ENCODE data around the gene SCAPER. TPM values are rescaled to one million over a fixed set of nuclear protein-coding genes. Genes with fewer than 3 reads are reported as not detected.

The SCAPER gene
- total RNA-seq, 2 donors from 2014 or later = 15.2 to 17.8 TPM

DNA sequence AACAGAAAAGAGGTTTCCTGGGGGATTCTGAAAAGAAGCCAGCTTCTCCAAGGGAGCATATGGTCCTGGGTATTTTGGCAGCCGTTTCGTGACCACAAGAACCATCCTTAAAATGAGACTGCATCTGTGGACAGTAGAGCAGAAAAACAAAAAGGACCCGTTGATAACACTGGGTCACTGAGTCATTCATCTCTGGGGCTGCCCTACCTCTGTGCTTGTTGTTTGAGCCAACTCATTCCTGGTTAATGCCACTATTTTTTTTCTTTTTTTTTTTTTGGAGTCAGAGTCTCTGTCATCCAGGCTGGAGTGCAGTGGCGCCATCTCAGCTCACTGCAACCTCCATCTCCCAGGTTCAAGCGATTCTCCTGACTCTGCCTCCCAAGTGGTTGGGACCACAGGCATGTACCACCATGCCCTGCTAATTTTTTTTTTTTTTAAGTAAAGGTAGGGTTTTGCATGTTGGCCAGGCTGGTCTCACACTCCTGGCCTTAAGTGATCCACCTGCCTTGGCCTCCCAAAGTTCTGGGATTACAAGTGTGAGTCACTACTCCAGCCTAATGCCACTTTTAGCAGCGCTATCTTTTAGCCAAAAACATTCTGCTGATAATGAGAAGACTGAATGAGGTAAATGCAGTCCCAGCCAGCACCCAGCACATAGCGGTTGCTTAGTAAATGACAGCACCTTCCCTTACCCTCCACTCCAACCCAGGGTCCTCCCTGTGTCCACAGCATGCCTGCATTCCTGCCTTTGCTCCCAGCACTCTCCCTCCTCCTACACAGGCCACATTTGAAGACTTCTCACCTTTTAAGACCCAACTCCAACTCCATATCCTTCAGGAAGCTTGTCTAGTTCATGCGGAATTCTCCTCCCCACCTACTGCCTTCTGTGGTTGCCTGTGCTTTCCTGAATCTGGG is 577.7 kb downstream of the SCAPER start:
- H3K4me1 ChIP-seq = no peaks in the 10 kb centered on the region
- no peak overlapping the region for H3K27ac ChIP-seq
- H3K36me3 ChIP-seq = no peaks in the 10 kb centered on the region
- H3K9me3 ChIP-seq = no peaks in the 10 kb centered on the region
- no peak for TF ChIP-seq CTCF (IDR thresholded peaks at IDR 0.05)
- H3K9ac ChIP-seq (ENCODE audit: low read depth in 2 of 2, low read length in 2 of 2) = no peak overlapping the region
- DNase-seq = no peak
- H3K27me3 ChIP-seq = no peaks in the 10 kb centered on the region
- intact Hi-C loops (cut with DNase I) = no loop called here
- H3K4me3 ChIP-seq = no peak overlapping the region

DNA sequence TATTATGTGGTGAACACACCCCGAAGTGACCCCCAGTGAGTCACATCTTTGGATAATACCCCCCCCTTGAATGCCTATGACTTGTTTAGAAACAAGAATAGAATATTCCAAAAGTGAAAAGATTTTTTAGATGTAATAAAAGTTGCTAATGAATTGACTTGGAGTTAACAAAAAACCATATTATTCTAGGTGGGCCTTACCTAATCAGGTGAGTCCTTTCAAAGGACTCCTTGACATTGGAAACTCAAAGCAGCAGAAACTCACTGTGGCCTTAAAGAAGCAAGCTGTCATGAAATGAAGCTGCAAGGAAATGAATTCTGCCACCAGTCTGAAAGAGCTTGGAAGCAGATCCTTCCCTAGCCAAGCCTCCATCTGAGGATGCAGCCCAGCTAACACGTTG is 579.4 kb downstream of the SCAPER start:
- Histone ChIP-seq H3K9me3 (no peaks in the 10 kb centered on the region), H3K36me3 (no peaks in the 10 kb centered on the region), H3K4me1 (no peaks in the 10 kb centered on the region), H3K9ac (ENCODE audit: low read depth in 2 of 2, low read length in 2 of 2) (no peak overlapping the region), H3K4me3 (no peak overlapping the region), H3K27me3 (no peaks in the 10 kb centered on the region), H3K27ac (no peak overlapping the region)
- no peak for DNase-seq
- intact Hi-C loops (cut with DNase I) = no loop called here
- no peak for TF ChIP-seq CTCF (IDR thresholded peaks at IDR 0.05)

DNA sequence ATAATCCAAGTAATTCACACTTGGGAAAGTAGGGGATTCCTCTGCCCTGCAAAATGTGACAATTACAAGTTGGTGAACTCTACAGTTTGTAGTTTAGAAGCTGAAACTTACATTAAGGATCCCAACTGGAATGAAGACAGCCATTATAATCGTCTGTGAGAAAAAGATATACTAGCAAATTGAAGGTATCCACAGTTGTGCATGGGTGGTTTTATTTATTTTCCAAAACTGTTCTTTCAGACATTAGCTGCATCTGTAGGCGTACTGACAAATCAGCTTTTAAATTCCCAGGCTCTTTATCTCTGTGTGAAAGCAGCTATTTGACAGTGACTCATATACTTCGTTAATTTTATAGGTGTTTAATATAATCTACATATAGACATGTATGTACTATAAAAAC is 581.1 kb downstream of the SCAPER start:
- TF ChIP-seq CTCF (IDR thresholded peaks at IDR 0.05) = no peak
- intact Hi-C loops (cut with DNase I) = no loop called here
- no peaks in the 10 kb centered on the region for H3K27me3 ChIP-seq

GRCh38 chr15:76321602-76322001 is 583.5 kb downstream of the SCAPER start:
- no peak for DNase-seq
- Histone ChIP-seq H3K4me1 (no peaks in the 10 kb centered on the region), H3K9ac (ENCODE audit: low read depth in 2 of 2, low read length in 2 of 2) (no peak overlapping the region), H3K4me3 (no peak overlapping the region), H3K9me3 (no peaks in the 10 kb centered on the region), H3K36me3 (no peaks in the 10 kb centered on the region), H3K27ac (no peak overlapping the region), H3K27me3 (no peaks in the 10 kb centered on the region)
- TF ChIP-seq CTCF (IDR thresholded peaks at IDR 0.05) = no peak
- intact Hi-C loops (cut with DNase I) = no loop called here

More for the DNA sequence above, 581.1 kb downstream of the SCAPER start:
- Histone ChIP-seq H3K36me3 (no peaks in the 10 kb centered on the region), H3K9ac (ENCODE audit: low read depth in 2 of 2, low read length in 2 of 2) (no peak overlapping the region), H3K4me1 (no peaks in the 10 kb centered on the region), H3K4me3 (no peak overlapping the region), H3K9me3 (no peaks in the 10 kb centered on the region), H3K27ac (no peak overlapping the region)
- DNase-seq = no peak

- no peak overlapping the region for H3K27ac ChIP-seq
- TF ChIP-seq CTCF (IDR thresholded peaks at IDR 0.05) = no peak
- H3K4me3 ChIP-seq = no peak overlapping the region
- H3K9me3 ChIP-seq = no peaks in the 10 kb centered on the region
- H3K27me3 ChIP-seq = no peaks in the 10 kb centered on the region
- no peaks in the 10 kb centered on the region for H3K36me3 ChIP-seq
- no peaks in the 10 kb centered on the region for H3K4me1 ChIP-seq
- DNase-seq = no peak
- intact Hi-C loops (cut with DNase I) = no loop called here
- H3K9ac ChIP-seq (ENCODE audit: low read depth in 2 of 2, low read length in 2 of 2) = no peak overlapping the region
Observed at GRCh38 chr15:76321171-76321570, 584.0 kb downstream of the SCAPER start.
